Measurements from ENCODE around the gene SEC11A.

- TF ChIP-seq TCF12 (IDR thresholded peaks at IDR 0.05; ENCODE audit: low read depth) (no peak), CREB1 (IDR thresholded peaks at IDR 0.05; ENCODE audit: low read depth) (no peak), EP300 (IDR thresholded peaks at IDR 0.05; ENCODE audit: borderline replicate concordance) (no peak), CEBPB (IDR thresholded peaks at IDR 0.05) (no peak), RAD21 (IDR thresholded peaks at IDR 0.05; ENCODE audit: low read depth) (no peak), EGR1 (IDR thresholded peaks at IDR 0.05) (no peak), MAX (IDR thresholded peaks at IDR 0.05) (no peak), YY1 (IDR thresholded peaks at IDR 0.05; ENCODE audit: low read depth) (no peak), USF1 (IDR thresholded peaks at IDR 0.05) (no peak), TAF1 (IDR thresholded peaks at IDR 0.05; ENCODE audit: low read depth) (no peak)
Measured at GRCh38 chr15:84649706-84650105, 66.2 kb downstream of the SEC11A start.
